ENCODE data around the gene SPATA32. TPM values are rescaled to one million over a fixed set of nuclear protein-coding genes. Genes with fewer than 3 reads are reported as not detected.
A peak's percentile ranks its signal among the peaks of the same experiment; 100 is the strongest.
"Not testable (repeated sequence)": the region's sequence is repeated elsewhere in the genome, so short reads cannot be mapped to it uniquely, and the experiment has no call there.

SPATA32 gene
- total RNA-seq, 2 donors from 2014 or later: not detected

DNA sequence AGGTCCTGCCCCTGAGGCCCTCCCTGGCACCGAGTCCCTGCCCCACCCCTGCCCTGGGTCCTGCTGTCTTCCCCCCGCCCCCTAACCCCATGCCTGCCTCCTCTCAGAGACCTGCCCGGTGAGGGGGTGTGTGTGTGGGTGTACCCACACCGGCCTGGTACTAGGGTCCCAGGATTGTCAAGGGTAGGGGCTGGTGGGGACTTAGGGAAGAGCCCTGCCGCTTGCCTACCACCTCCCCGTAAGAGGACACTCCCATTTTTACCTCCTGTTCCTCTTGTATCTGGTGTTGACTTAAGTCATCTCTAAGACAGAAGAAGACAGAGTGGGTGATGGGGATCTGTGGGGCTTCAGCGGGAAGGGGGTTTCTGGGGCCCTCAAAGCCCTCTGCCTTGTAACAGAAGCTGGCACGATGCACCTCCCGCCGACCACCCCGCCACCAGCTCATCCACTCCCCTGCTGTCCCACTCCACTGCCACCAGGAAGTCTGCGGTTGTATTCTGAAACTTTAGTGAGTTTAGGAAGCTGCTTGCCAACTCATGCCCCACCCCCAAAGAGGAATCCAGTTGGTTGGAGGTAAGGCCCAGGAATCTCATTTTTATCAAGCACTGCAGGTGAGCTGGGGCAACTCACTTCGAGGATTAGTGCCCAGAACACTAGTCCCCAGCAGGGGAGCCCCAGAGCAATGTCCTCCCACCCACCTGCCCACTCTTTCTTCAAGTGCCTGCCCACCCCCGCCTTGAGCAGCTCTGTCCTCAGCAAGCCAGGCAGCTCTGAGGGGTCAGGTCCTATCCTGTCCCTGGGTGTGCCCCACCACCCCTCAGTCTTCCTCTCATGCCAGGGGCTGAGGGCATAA is 5.6 kb downstream of the SPATA32 start:
- DNase-seq: no peak
- TF ChIP-seq CTCF (IDR thresholded peaks at IDR 0.05): no peak
- Histone ChIP-seq H3K36me3 (no peaks in the 10 kb centered on the region), H3K9me3 (no peaks in the 10 kb centered on the region), H3K27me3 (no peaks in the 10 kb centered on the region), H3K4me1 (peaks cover 5% of the 10 kb centered on the region), H3K27ac (no peak overlapping the region), H3K4me3 (no peak overlapping the region), H3K9ac (ENCODE audit: low read depth in 2 of 2, low read length in 2 of 2) (no peak overlapping the region)
- intact Hi-C loops (cut with DNase I): no loop called here

DNA sequence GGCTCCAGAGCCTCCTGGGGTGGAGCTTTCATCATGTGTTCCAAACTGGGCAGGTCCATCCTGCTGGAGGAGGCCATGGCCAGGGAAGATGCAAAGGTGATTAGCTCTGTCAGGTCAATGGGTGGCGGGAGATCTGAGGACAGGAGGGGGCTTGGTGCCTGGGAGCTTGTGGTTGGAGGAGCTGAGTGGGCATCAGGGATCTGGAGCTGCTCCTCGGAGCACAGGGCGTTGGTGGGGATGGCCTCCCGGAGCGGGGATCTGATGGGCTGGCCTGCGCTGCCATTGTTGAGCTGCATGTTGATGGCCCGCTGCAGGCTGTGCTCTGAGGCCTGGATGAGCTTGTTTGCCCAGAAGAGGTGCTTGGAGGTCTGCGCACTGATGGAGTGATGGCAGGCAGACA is 6.5 kb downstream of the SPATA32 start:
- intact Hi-C loops (cut with DNase I): no loop called here
- H3K27me3 ChIP-seq: no peaks in the 10 kb centered on the region
- no peak for DNase-seq
- H3K4me1 ChIP-seq: peaks cover 5% of the 10 kb centered on the region
- no peaks in the 10 kb centered on the region for H3K36me3 ChIP-seq
- no peak overlapping the region for H3K27ac ChIP-seq
- no peak for TF ChIP-seq CTCF (IDR thresholded peaks at IDR 0.05)
- H3K9ac ChIP-seq (ENCODE audit: low read depth in 2 of 2, low read length in 2 of 2): no peak overlapping the region
- H3K4me3 ChIP-seq: no peak overlapping the region
- no peaks in the 10 kb centered on the region for H3K9me3 ChIP-seq

GRCh38 chr17:45253879-45254278 is 8.0 kb downstream of the SPATA32 start:
- H3K9ac ChIP-seq (ENCODE audit: low read depth in 2 of 2, low read length in 2 of 2): no peak overlapping the region
- intact Hi-C loops (cut with DNase I): no loop called here
- no peak overlapping the region for H3K4me3 ChIP-seq
- no peaks in the 10 kb centered on the region for H3K9me3 ChIP-seq
- DNase-seq: no peak
- H3K27ac ChIP-seq: no peak overlapping the region
- TF ChIP-seq CTCF (IDR thresholded peaks at IDR 0.05): no peak
- H3K4me1 ChIP-seq: peaks cover 5% of the 10 kb centered on the region
- H3K27me3 ChIP-seq: no peaks in the 10 kb centered on the region
- no peaks in the 10 kb centered on the region for H3K36me3 ChIP-seq

GRCh38 chr17:45253237-45253636 is 8.7 kb downstream of the SPATA32 start:
- H3K9me3 ChIP-seq; H3K4me1 ChIP-seq; H3K36me3 ChIP-seq; H3K9ac ChIP-seq (ENCODE audit: low read depth in 2 of 2, low read length in 2 of 2); H3K4me3 ChIP-seq; DNase-seq; intact Hi-C loops (cut with DNase I); H3K27ac ChIP-seq; H3K27me3 ChIP-seq: not testable (repeated sequence)

- intact Hi-C loops (cut with DNase I): no loop called here
- Histone ChIP-seq H3K9me3 (no peaks in the 10 kb centered on the region), H3K4me3 (no peak overlapping the region), H3K36me3 (no peaks in the 10 kb centered on the region), H3K9ac (ENCODE audit: low read depth in 2 of 2, low read length in 2 of 2) (no peak overlapping the region), H3K27me3 (no peaks in the 10 kb centered on the region), H3K4me1 (peaks cover 6% of the 10 kb centered on the region), H3K27ac (peak overlapping the region; percentile 8)
- DNase-seq: no peak
- TF ChIP-seq CTCF (IDR thresholded peaks at IDR 0.05): no peak
These were observed 10.0 kb downstream of the SPATA32 start for GRCh38 chr17:45251931-45252330.
